Activated CD8-positive, alpha-beta T cell treated with anti-CD3 and anti-CD28 coated beads, Interleukin-2, amount 10 ng/mL, durations not matched to agents 7 days and 5 days (primary cell): Measurements from ENCODE around the gene PRODH2. TPM values are rescaled to one million over a fixed set of nuclear protein-coding genes. Genes with fewer than 3 reads are reported as not detected.
A peak's percentile ranks its signal among the peaks of the same experiment; 100 is the strongest.

Source experiments
- ATAC-seq: fragments of 150-1000 bp; cut with Tn5 transposase; one replicate; pipeline ENCODE4 v1.10.0; 2021; ENCODE audit warnings: moderate library complexity
- CTCF ChIA-PET: fragments of 350-600 bp; sonication (Branson Sonifier 250); formaldehyde crosslinking; loops from one replicate; lab custom pipeline; 2021; ENCODE audit warnings: antibody characterized with exemption; lab: Charles Lee
- POLR2A ChIA-PET: fragments of 350-600 bp; sonication (Branson Sonifier 250); formaldehyde crosslinking; loops from one replicate; lab custom pipeline; 2021; ENCODE audit warnings: antibody characterized with exemption; lab: Charles Lee
- DNase-seq: peaks from one replicate; pipeline ENCODE4 v3.0.0-alpha.2; 2020
- H3K27ac Mint-ChIP-seq: one replicate; pipeline ENCODE4 v1.8.0; 2021; ENCODE audit warnings: mild to moderate bottlenecking, mixed read lengths
- H3K27me3 Mint-ChIP-seq: one replicate; pipeline ENCODE4 v1.8.0; 2021; ENCODE audit warnings: low read depth, mixed read lengths
- H3K36me3 Mint-ChIP-seq: one replicate; pipeline ENCODE4 v1.8.0; 2021; ENCODE audit warnings: low read depth, mixed read lengths
- H3K4me1 Mint-ChIP-seq: one replicate; pipeline ENCODE4 v1.8.0; 2021; ENCODE audit warnings: low read depth, mixed read lengths
- H3K4me3 Mint-ChIP-seq: one replicate; pipeline ENCODE4 v1.8.0; 2021; ENCODE audit warnings: mild to moderate bottlenecking, mixed read lengths
- H3K9me3 Mint-ChIP-seq: one replicate; pipeline ENCODE4 v1.8.0; 2022; ENCODE audit warnings: mixed read lengths; ENCODE audit not compliant: insufficient read depth
- total RNA-seq, 2 experiments: library from RNA; stranded (reverse); gene quantifications; one replicate each; pipeline ENCODE4 v1.2.3, GENCODE V29; 2021

Gene PRODH2
- total RNA-seq, 2 experiments from 2014 or later, result not detected

GRCh38 chr19:35751839-35752745 is 60.6 kb downstream of the PRODH2 start:
- Mint-ChIP-seq H3K27me3 (no peaks in the 10 kb centered on the region), H3K4me3 (no peak overlapping the region), H3K4me1 (peaks cover 42% of the 10 kb centered on the region), H3K9me3 (no peaks in the 10 kb centered on the region), H3K27ac (no peak overlapping the region), H3K36me3 (peaks cover 13% of the 10 kb centered on the region)
- no peak for ATAC-seq
- ChIA-PET POLR2A (interaction anchor here (0.6 kb wide), 1 partner anchor 11 kb away, joined by 4 read pairs; no protein-coding TSS in a partner anchor), CTCF (interaction anchor here (1.3 kb wide), 1 partner anchor 67 kb away, joined by 3 read pairs; no protein-coding TSS in a partner anchor)
- DNase-seq, result no peak

- no peak for ATAC-seq
- H3K36me3 Mint-ChIP-seq, result peaks cover 11% of the 10 kb centered on the region
- H3K27ac Mint-ChIP-seq, result no peak overlapping the region
- no peak for DNase-seq
- peak overlapping the region; percentile 30 for H3K4me3 Mint-ChIP-seq
- peaks cover 47% of the 10 kb centered on the region for H3K4me1 Mint-ChIP-seq
- POLR2A ChIA-PET, result interaction anchor here (0.7 kb wide), 1 partner anchor 102 kb away, joined by 3 read pairs; the partner anchor contains the start of gene COX6B1
- no peaks in the 10 kb centered on the region for H3K27me3 Mint-ChIP-seq
- H3K9me3 Mint-ChIP-seq, result no peaks in the 10 kb centered on the region
- CTCF ChIA-PET, result no interaction called here
Measured at GRCh38 chr19:35750167-35750566, 62.5 kb downstream of the PRODH2 start.

Other genes starting within 250 kb of the PRODH2 start
- gene ATP4A, start 249.2 kb downstream of the PRODH2 start, total RNA-seq, result not detected
- gene PMIS2, start 226.7 kb downstream of the PRODH2 start, total RNA-seq, result not detected
- gene HAUS5, start 200.1 kb downstream of the PRODH2 start, total RNA-seq, result 10 to 100 TPM; 53.3 to 62.3 TPM
- 100 to 1,000 TPM; 118 to 119 TPM for gene RBM42, start 183.8 kb downstream of the PRODH2 start, total RNA-seq
- 1 to 10 TPM in 1 of 2 experiments, under 1 TPM in 1; 0.68 to 1.6 TPM for gene ETV2, start 171.1 kb downstream of the PRODH2 start, total RNA-seq
- 100 to 1,000 TPM; 471 to 518 TPM for gene COX6B1, start 164.5 kb downstream of the PRODH2 start, total RNA-seq
- under 1 TPM; 0.63 to 0.82 TPM for gene UPK1A, start 146.3 kb downstream of the PRODH2 start, total RNA-seq
- gene ZBTB32, start 108.3 kb downstream of the PRODH2 start, total RNA-seq, result 10 to 100 TPM; 37.4 to 41.4 TPM
- gene KMT2B, start 94.8 kb downstream of the PRODH2 start, total RNA-seq, result 10 to 100 TPM; 58.0 to 64.3 TPM
- gene IGFLR1, start 70.4 kb downstream of the PRODH2 start, total RNA-seq, result 10 to 100 TPM; 29.9 to 37.1 TPM
- gene U2AF1L4, start 67.4 kb downstream of the PRODH2 start, total RNA-seq, result 10 to 100 TPM; 23.3 to 24.0 TPM
- 10 to 100 TPM; 44.1 to 48.2 TPM for gene PSENEN, start 67.2 kb downstream of the PRODH2 start, total RNA-seq
- 10 to 100 TPM; 10.5 to 12.4 TPM for gene LIN37, start 64.3 kb downstream of the PRODH2 start, total RNA-seq
- gene HSPB6, start 55.8 kb downstream of the PRODH2 start, total RNA-seq, result under 1 TPM in 1 of 2 experiments, not detected in 1; 0.65 TPM
- gene PROSER3, start 54.7 kb downstream of the PRODH2 start, total RNA-seq, result 10 to 100 TPM; 48.0 to 54.6 TPM
- 10 to 100 TPM; 66.6 to 71.0 TPM for gene ARHGAP33, start 37.3 kb downstream of the PRODH2 start, total RNA-seq
- not detected for gene NPHS1, start 39.7 kb upstream of the PRODH2 start, total RNA-seq
- 1 to 10 TPM; 1.9 to 2.2 TPM for gene KIRREL2, start 44.1 kb upstream of the PRODH2 start, total RNA-seq
- gene APLP1, start 55.7 kb upstream of the PRODH2 start, total RNA-seq, result 1 to 10 TPM in 1 of 2 experiments, under 1 TPM in 1; 0.87 to 1.4 TPM
- gene NFKBID, start 87.7 kb upstream of the PRODH2 start, total RNA-seq, result 10 to 100 TPM; 39.0 to 40.7 TPM
- 100 to 1,000 TPM; 196 to 216 TPM for gene HCST, start 89.7 kb upstream of the PRODH2 start, total RNA-seq
- gene TYROBP, start 95.5 kb upstream of the PRODH2 start, total RNA-seq, result under 1 TPM; 0.52 to 0.71 TPM
- 10 to 100 TPM in 1 of 2 experiments, 1 to 10 TPM in 1; 9.8 to 10.3 TPM for gene LRFN3, start 123.5 kb upstream of the PRODH2 start, total RNA-seq
- 10 to 100 TPM; 20.1 to 21.4 TPM for gene SDHAF1, start 182.3 kb upstream of the PRODH2 start, total RNA-seq
- gene SYNE4, start 196.0 kb upstream of the PRODH2 start, total RNA-seq, result 1 to 10 TPM; 1.8 to 2.6 TPM
- gene ALKBH6, start 201.4 kb upstream of the PRODH2 start, total RNA-seq, result 10 to 100 TPM; 43.3 to 47.2 TPM
- 1 to 10 TPM in 1 of 2 experiments, under 1 TPM in 1; 0.74 to 1.7 TPM for gene CLIP3, start 220.0 kb upstream of the PRODH2 start, total RNA-seq
- 1 to 10 TPM; 5.7 to 5.8 TPM for gene THAP8, start 241.4 kb upstream of the PRODH2 start, total RNA-seq
- 10 to 100 TPM; 43.6 to 44.5 TPM for gene WDR62, start 242.1 kb upstream of the PRODH2 start, total RNA-seq